ENCODE measurements around the gene OR52E2. TPM values are rescaled to one million over a fixed set of nuclear protein-coding genes. Genes with fewer than 3 reads are reported as not detected.

The OR52E2 gene
- not detected in 2 replicates for total RNA-seq

DNA sequence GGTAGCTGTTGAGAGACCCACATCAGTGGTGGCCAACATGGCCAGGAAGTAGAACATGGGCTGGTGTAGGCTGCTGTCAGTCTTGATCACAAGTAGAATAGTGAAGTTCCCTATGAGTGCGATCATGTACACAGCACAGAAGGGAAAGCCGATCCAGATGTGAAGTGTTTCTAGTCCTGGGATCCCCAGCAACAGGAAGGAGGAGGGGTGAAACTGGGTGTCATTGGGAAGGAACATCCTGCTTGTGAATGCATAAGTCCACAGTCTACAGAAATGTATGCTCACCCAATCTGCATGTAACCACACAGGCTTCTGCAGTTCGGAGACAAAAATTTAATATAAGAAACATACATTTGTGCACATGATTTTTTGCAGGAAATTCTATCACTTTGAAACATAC lies at the start of gene OR52E2:
Gene OR52E2, minus strand, starts transcription at position 237 of the 400 bp plus-strand sequence. Its CDS starts 0 bp downstream, at position 237.

DNA sequence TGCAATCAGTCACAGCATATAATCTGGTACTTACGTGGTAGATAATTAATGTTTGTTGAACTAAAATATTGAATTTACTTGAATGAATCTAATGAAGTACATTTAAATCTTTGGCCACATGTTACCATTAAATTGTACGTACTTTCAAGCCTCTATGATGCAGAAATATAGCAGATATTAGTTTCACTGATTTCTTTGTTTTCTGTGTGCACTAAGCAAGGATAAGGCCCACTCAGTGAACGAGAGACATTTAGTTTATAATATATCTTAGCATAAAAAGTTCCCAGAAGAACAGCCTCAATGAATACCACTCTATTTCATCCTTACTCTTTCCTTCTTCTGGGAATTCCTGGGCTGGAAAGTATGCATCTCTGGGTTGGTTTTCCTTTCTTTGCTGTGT lies 9.8 kb upstream of the OR52E2 start, which contains the start of gene OR52E1:
Gene OR52E1, plus strand, starts transcription at position 301 of the 400 bp plus-strand sequence.

GRCh38 chr11:5046226-5046625 lies 13.2 kb downstream of the OR52E2 start, which contains the start of gene OR52J3:
OR52J3 (plus strand) TSS chr11:5046526; CDS start chr11:5046526, 0 bp downstream.

Other genes starting within 250 kb of the OR52E2 start
- gene OR51F2, start 238.3 kb downstream of the OR52E2 start, total RNA-seq, result not detected in 2 replicates
- gene OR51S1, start 210.4 kb downstream of the OR52E2 start, total RNA-seq, result not detected in 2 replicates
- not detected in 2 replicates for gene OR51T1, start 177.7 kb downstream of the OR52E2 start, total RNA-seq
- gene OR51A7, start 155.8 kb downstream of the OR52E2 start, total RNA-seq, result not detected in 2 replicates
- gene OR51G2, start 140.3 kb downstream of the OR52E2 start, total RNA-seq, result not detected in 2 replicates
- not detected in 2 replicates for gene OR51G1, start 135.3 kb downstream of the OR52E2 start, total RNA-seq
- not detected in 2 replicates for gene OR51A4, start 112.0 kb downstream of the OR52E2 start, total RNA-seq
- gene OR51A2, start 103.9 kb downstream of the OR52E2 start, total RNA-seq, result not detected in 2 replicates
- gene OR51L1, start 64.8 kb downstream of the OR52E2 start, total RNA-seq, result not detected in 2 replicates
- 0.30 TPM in 1 of 2 replicates, not detected in the other for gene OR52J3, start 13.1 kb downstream of the OR52E2 start, total RNA-seq
- not detected in 2 replicates for gene OR52E1, start 9.9 kb upstream of the OR52E2 start, total RNA-seq
- not detected in 2 replicates for gene OR52A5, start 78.7 kb upstream of the OR52E2 start, total RNA-seq
- gene OR52A1, start 95.1 kb upstream of the OR52E2 start, total RNA-seq, result not detected in 2 replicates
- not detected in 2 replicates for gene OR51V1, start 141.1 kb upstream of the OR52E2 start, total RNA-seq
- gene HBB, start 167.4 kb upstream of the OR52E2 start, total RNA-seq, result not detected in 2 replicates
- not detected in 2 replicates for gene HBD, start 174.9 kb upstream of the OR52E2 start, total RNA-seq
- gene HBG1, start 190.2 kb upstream of the OR52E2 start, total RNA-seq, result 0.37 TPM in 1 of 2 replicates, not detected in the other
- not detected in 2 replicates for gene HBG2, start 195.2 kb upstream of the OR52E2 start, total RNA-seq
- gene HBE1, start 210.3 kb upstream of the OR52E2 start, total RNA-seq, result 0.23 TPM in 1 of 2 replicates, not detected in the other
- gene OR51B4, start 242.3 kb upstream of the OR52E2 start, total RNA-seq, result not detected in 2 replicates